Omental fat pad (tissue), 4 donors: ENCODE results near the gene NAPA. TPM values are rescaled to one million over a fixed set of nuclear protein-coding genes. Genes with fewer than 3 reads are reported as not detected.

Experiments used
- ATAC-seq: fragments of 150-250 bp; one replicate; pipeline ENCODE4 v1.9.1; 2016; ENCODE audit warnings: mild to moderate bottlenecking, moderate library complexity; ENCODE audit not compliant: low FRiP score
- DNase-seq: peaks from one replicate; pipeline ENCODE4 v3.0.0-alpha.2; 2019; ENCODE audit warnings: low spot score
- CTCF ChIP-seq, 3 donors: fragments of 450-650 bp; IDR thresholded peaks; one replicate each; pipeline ENCODE4 v1.5.1; 2016 to 2017; ENCODE audit warnings: antibody characterized with exemption in 3 of 3, mild to moderate bottlenecking in 3 of 3, moderate library complexity in 2 of 3
- total RNA-seq, 4 donors: library from RNA; depleted of rRNA; stranded (reverse); fragments of >200 nt; gene quantifications; one replicate each; pipeline ENCODE4 v1.1.0, GENCODE V29; 2016

NAPA gene
- total RNA-seq, 4 donors from 2014 or later = 77.5 to 83.6 (median 81.0) TPM

GRCh38 chr19:47547199-47547598, 32.3 kb upstream of the NAPA start:
- DNase-seq (no peak), ATAC-seq (no peak)
- TF ChIP-seq CTCF (IDR thresholded peaks at IDR 0.05) = no peak

GRCh38 chr19:47545061-47545948, 30.4 kb upstream of the NAPA start:
- no peak for TF ChIP-seq CTCF (IDR thresholded peaks at IDR 0.05)
- DNase-seq = no peak
- ATAC-seq = no peak

- no peak for DNase-seq
- no peak for TF ChIP-seq CTCF (IDR thresholded peaks at IDR 0.05)
- ATAC-seq = no peak
These were observed 29.6 kb upstream of the NAPA start for GRCh38 chr19:47544476-47544875.

GRCh38 chr19:47544075-47544474, 29.2 kb upstream of the NAPA start:
- DNase-seq (no peak), ATAC-seq (no peak)
- no peak for TF ChIP-seq CTCF (IDR thresholded peaks at IDR 0.05)

- TF ChIP-seq CTCF (IDR thresholded peaks at IDR 0.05) = no peak
- ATAC-seq (peak; percentile 78), DNase-seq (no peak)
These were observed 27.2 kb upstream of the NAPA start for GRCh38 chr19:47542030-47542475.

GRCh38 chr19:47541518-47541917, 26.7 kb upstream of the NAPA start:
- ATAC-seq (peak; percentile 12), DNase-seq (no peak)
- TF ChIP-seq CTCF (IDR thresholded peaks at IDR 0.05) = no peak

GRCh38 chr19:47540748-47541147, 25.9 kb upstream of the NAPA start:
- no peak for ATAC-seq
- DNase-seq = no peak
- TF ChIP-seq CTCF (IDR thresholded peaks at IDR 0.05) = no peak
